ENCODE measurements around the gene GPRC6A. TPM values are rescaled to one million over a fixed set of nuclear protein-coding genes. Genes with fewer than 3 reads are reported as not detected.

Gene GPRC6A
- total RNA-seq, 1 donor from 2014 or later, result not detected

GRCh38 chr6:116872771-116873170 is 43.9 kb upstream of the GPRC6A start:
- Mint-ChIP-seq H3K27ac (ENCODE audit: unreplicated experiment) (no peak overlapping the region), H3K27me3 (ENCODE audit: unreplicated experiment) (peaks cover 17% of the 10 kb centered on the region), H3K36me3 (ENCODE audit: unreplicated experiment) (no peaks in the 10 kb centered on the region), H3K4me1 (ENCODE audit: low read depth, unreplicated experiment) (peaks cover 6% of the 10 kb centered on the region), H3K4me3 (ENCODE audit: unreplicated experiment) (no peak overlapping the region), H3K9me3 (ENCODE audit: unreplicated experiment) (no peaks in the 10 kb centered on the region)
- DNase-seq, result no peak
- TF ChIP-seq CTCF (IDR thresholded peaks at IDR 0.05; ENCODE audit: partially characterized antibody, unreplicated experiment), result no peak

- TF ChIP-seq CTCF (IDR thresholded peaks at IDR 0.05; ENCODE audit: partially characterized antibody, unreplicated experiment), result no peak
- Mint-ChIP-seq H3K9me3 (ENCODE audit: unreplicated experiment) (no peaks in the 10 kb centered on the region), H3K27me3 (ENCODE audit: unreplicated experiment) (no peaks in the 10 kb centered on the region), H3K27ac (ENCODE audit: unreplicated experiment) (no peak overlapping the region), H3K36me3 (ENCODE audit: unreplicated experiment) (no peaks in the 10 kb centered on the region), H3K4me3 (ENCODE audit: unreplicated experiment) (no peak overlapping the region), H3K4me1 (ENCODE audit: low read depth, unreplicated experiment) (no peaks in the 10 kb centered on the region)
- DNase-seq, result no peak
Observed at GRCh38 chr6:116866281-116866871, 37.5 kb upstream of the GPRC6A start.

- TF ChIP-seq CTCF (IDR thresholded peaks at IDR 0.05; ENCODE audit: partially characterized antibody, unreplicated experiment), result no peak
- H3K4me3 Mint-ChIP-seq (ENCODE audit: unreplicated experiment), result no peak overlapping the region
- H3K27ac Mint-ChIP-seq (ENCODE audit: unreplicated experiment), result no peak overlapping the region
- H3K36me3 Mint-ChIP-seq (ENCODE audit: unreplicated experiment), result peaks cover 10% of the 10 kb centered on the region
- DNase-seq, result no peak
- no peaks in the 10 kb centered on the region for H3K4me1 Mint-ChIP-seq (ENCODE audit: low read depth, unreplicated experiment)
- peaks cover 7% of the 10 kb centered on the region for H3K9me3 Mint-ChIP-seq (ENCODE audit: unreplicated experiment)
- H3K27me3 Mint-ChIP-seq (ENCODE audit: unreplicated experiment), result no peaks in the 10 kb centered on the region
Observed at GRCh38 chr6:116859264-116859663, 30.4 kb upstream of the GPRC6A start.

GRCh38 chr6:116858060-116858459 is 29.2 kb upstream of the GPRC6A start:
- H3K4me1 Mint-ChIP-seq (ENCODE audit: low read depth, unreplicated experiment), result no peaks in the 10 kb centered on the region
- H3K27me3 Mint-ChIP-seq (ENCODE audit: unreplicated experiment), result no peaks in the 10 kb centered on the region
- no peak overlapping the region for H3K4me3 Mint-ChIP-seq (ENCODE audit: unreplicated experiment)
- TF ChIP-seq CTCF (IDR thresholded peaks at IDR 0.05; ENCODE audit: partially characterized antibody, unreplicated experiment), result no peak
- no peak for DNase-seq
- no peak overlapping the region for H3K27ac Mint-ChIP-seq (ENCODE audit: unreplicated experiment)
- peaks cover 12% of the 10 kb centered on the region for H3K9me3 Mint-ChIP-seq (ENCODE audit: unreplicated experiment)
- H3K36me3 Mint-ChIP-seq (ENCODE audit: unreplicated experiment), result peaks cover 10% of the 10 kb centered on the region

GRCh38 chr6:116847227-116847626 is 18.3 kb upstream of the GPRC6A start:
- no peak for DNase-seq
- Mint-ChIP-seq H3K27me3 (ENCODE audit: unreplicated experiment) (peaks cover 2% of the 10 kb centered on the region), H3K36me3 (ENCODE audit: unreplicated experiment) (no peaks in the 10 kb centered on the region), H3K4me1 (ENCODE audit: low read depth, unreplicated experiment) (no peaks in the 10 kb centered on the region), H3K9me3 (ENCODE audit: unreplicated experiment) (peaks cover 1% of the 10 kb centered on the region), H3K4me3 (ENCODE audit: unreplicated experiment) (no peak overlapping the region), H3K27ac (ENCODE audit: unreplicated experiment) (no peak overlapping the region)
- peak; percentile 28 for TF ChIP-seq CTCF (IDR thresholded peaks at IDR 0.05; ENCODE audit: partially characterized antibody, unreplicated experiment)

Measured in glutamatergic neuron (in vitro differentiated cells).